Cardiac fibroblast (primary cell): Measurements from ENCODE around the gene RBMS3.

Experiments used
- DNase-seq, 2 donors: peaks; one replicate each; pipeline versions ENCODE4 v3.0.0 to v3.0.0-alpha.2; 2010; ENCODE audit warnings: low read depth in 2 of 2
- H3K4me3 ChIP-seq, 2 donors: replicated peaks in 1 of 2; 1 replicate in 1 of 2; 2 replicates in 1 of 2; pipeline ENCODE4 v1.5.1; 2011; ENCODE audit warnings: low read depth in 2 of 2, low read length in 2 of 2, mild to moderate bottlenecking in 2 of 2, moderate library complexity in 1 of 2
- CTCF ChIP-seq: IDR thresholded peaks from one replicate; pipeline ENCODE4 v1.5.1; 2011; ENCODE audit warnings: low read depth, mild to moderate bottlenecking, low read length, inconsistent platforms

RBMS3 gene

GRCh38 chr3:29711255-29711771 is 430.4 kb downstream of the RBMS3 start:
- no peak overlapping the region for H3K4me3 ChIP-seq
- DNase-seq, result peak in 1 of 2 donors; percentile 45
- TF ChIP-seq CTCF, result no peak

GRCh38 chr3:29716213-29716612 is 435.3 kb downstream of the RBMS3 start:
- no peak for TF ChIP-seq CTCF
- no peak for DNase-seq
- no peak overlapping the region for H3K4me3 ChIP-seq

GRCh38 chr3:29718661-29719065 is 437.8 kb downstream of the RBMS3 start:
- TF ChIP-seq CTCF, result no peak
- peak; percentile 34 to 47 for DNase-seq
- no peak overlapping the region for H3K4me3 ChIP-seq

GRCh38 chr3:29720665-29721064 is 439.8 kb downstream of the RBMS3 start:
- no peak overlapping the region for H3K4me3 ChIP-seq
- TF ChIP-seq CTCF, result no peak
- no peak for DNase-seq

GRCh38 chr3:29721789-29722188 is 440.9 kb downstream of the RBMS3 start:
- TF ChIP-seq CTCF, result no peak
- peak; percentile 24 to 45 for DNase-seq
- no peak overlapping the region for H3K4me3 ChIP-seq

GRCh38 chr3:29731050-29731449 is 450.2 kb downstream of the RBMS3 start:
- no peak for TF ChIP-seq CTCF
- H3K4me3 ChIP-seq, result no peak overlapping the region
- DNase-seq, result peak; percentile 18 to 61

- TF ChIP-seq CTCF, result no peak
- no peak overlapping the region for H3K4me3 ChIP-seq
- DNase-seq, result no peak
Measured at GRCh38 chr3:29741231-29741630, 460.4 kb downstream of the RBMS3 start.
